ENCODE results near the gene PTPRA.
"Not testable (repeated sequence)": the region's sequence is repeated elsewhere in the genome, so short reads cannot be mapped to it uniquely, and the experiment has no call there.

The PTPRA gene, protein sequence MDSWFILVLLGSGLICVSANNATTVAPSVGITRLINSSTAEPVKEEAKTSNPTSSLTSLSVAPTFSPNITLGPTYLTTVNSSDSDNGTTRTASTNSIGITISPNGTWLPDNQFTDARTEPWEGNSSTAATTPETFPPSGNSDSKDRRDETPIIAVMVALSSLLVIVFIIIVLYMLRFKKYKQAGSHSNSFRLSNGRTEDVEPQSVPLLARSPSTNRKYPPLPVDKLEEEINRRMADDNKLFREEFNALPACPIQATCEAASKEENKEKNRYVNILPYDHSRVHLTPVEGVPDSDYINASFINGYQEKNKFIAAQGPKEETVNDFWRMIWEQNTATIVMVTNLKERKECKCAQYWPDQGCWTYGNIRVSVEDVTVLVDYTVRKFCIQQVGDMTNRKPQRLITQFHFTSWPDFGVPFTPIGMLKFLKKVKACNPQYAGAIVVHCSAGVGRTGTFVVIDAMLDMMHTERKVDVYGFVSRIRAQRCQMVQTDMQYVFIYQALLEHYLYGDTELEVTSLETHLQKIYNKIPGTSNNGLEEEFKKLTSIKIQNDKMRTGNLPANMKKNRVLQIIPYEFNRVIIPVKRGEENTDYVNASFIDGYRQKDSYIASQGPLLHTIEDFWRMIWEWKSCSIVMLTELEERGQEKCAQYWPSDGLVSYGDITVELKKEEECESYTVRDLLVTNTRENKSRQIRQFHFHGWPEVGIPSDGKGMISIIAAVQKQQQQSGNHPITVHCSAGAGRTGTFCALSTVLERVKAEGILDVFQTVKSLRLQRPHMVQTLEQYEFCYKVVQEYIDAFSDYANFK

DNA sequence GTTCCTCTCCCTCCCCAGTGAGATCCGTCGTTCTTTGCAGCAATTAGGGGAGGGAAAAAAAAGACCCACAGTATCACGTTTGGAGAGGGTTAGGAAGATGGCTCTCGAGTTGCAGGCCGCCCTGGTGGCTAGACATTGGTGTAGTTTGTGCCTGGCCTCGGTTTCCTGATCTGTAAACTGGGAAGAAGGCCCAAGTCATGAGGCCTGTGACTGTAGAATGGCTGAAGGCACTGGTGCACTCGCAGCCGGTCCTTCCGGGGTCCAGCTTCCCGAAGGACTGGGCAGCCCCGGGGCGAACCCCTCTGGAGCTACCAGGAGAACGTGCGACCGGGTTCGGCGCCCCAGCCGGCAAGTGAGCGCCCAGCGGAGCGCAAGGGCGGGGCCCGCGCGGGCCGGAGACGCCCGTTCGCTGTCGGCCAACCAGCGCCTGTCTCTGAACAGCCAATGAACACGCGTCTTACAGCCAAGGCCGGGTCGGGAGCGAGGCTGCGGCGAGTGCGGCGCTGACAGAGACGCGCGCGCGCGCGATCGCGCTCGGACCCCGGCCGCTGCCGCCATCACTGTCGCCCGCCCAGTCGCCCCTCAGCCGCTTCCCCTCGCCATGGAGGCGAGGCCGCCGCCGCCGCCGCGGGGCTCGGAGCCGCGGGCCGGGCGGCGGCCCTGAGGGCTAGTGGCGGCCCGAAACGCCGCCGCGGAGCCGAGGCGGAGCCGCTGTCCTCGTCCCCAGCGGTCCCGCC lies at the start of gene PTPRA:
TSS of gene PTPRA (plus strand) at position 472 of the 737 bp plus-strand sequence. CDS start 90,797 bp downstream, outside the sequence.
- DNase-seq (ENCODE audit: low spot score), result peak; percentile 83

DNA sequence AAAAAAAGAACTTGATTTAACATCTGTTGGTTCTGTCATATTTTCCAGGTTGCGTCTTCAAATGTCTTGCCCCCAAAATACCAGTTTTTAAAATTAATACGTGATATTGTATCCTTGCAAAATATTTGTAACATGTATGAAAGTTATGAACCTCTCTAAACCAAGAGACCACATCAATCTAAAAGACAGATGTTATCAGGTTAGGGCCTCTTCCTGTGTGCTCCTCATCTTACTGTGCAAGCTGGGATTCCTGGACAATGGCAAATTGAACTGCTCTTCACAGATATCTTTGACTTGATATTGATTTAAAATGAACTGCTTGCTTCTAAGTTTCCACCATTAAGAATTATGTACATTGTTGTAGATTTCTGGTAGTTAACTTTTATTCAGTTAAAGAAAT lies 47.5 kb upstream of the PTPRA start:
- no peak for DNase-seq (ENCODE audit: low spot score)

DNA sequence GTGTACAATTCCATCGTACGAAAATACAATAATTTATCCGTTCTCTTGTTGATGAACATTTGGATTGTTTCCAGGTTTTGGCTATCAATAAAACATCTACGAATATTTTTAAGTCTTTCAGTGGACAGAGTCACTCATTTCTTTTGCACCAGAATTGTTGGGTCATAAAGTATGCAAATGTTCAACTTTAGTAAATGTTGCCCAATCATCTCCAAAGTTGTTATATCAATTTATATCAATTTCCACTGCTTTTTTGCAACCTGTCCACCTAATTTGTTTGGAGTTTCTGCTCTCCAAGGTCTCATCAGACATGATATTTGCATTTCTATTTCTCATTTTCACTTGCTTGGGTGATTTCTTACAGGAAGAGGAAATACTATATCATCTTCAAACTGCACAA lies 46.6 kb upstream of the PTPRA start:
- DNase-seq (ENCODE audit: low spot score), result no peak

DNA sequence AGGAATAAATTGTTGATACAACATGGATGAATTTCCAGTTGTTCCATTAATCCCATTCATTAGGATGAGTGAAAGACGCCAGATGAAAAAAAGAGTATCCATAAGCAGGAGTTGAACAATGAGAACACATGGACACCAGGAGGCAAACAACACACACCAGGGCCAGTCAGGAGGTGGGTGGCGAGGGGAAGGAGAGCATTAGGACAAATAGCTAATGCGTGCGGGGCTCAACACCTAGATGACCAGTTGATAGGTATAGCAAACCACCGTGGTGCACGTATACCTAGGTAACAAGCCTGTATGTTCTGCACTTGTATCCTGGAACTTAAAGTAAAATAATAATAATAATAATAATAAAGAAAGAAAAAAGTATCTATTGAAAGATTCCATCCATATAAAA lies 43.9 kb upstream of the PTPRA start:
- no peak for DNase-seq (ENCODE audit: low spot score)

DNA sequence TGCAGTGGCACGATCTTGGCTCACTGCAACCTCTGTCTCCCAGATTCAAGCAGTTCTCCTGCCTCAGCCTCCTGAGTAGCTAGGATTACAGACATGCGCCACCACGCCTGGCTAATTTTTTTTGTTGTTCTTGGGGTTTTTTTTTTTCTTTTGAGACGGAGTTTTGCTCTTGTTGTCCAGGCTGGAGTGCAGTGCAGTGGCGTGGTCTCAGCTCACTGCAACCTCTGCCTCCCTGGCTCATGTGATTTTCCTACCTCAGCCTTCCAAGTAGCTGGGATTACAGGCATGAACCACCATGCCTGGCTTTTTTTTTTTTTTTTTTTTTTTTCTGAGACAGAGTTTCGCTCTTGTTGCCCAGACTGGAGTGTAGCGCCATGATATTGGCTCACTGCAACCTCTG lies 42.1 kb upstream of the PTPRA start:
- DNase-seq (ENCODE audit: low spot score), result not testable (repeated sequence)

DNA sequence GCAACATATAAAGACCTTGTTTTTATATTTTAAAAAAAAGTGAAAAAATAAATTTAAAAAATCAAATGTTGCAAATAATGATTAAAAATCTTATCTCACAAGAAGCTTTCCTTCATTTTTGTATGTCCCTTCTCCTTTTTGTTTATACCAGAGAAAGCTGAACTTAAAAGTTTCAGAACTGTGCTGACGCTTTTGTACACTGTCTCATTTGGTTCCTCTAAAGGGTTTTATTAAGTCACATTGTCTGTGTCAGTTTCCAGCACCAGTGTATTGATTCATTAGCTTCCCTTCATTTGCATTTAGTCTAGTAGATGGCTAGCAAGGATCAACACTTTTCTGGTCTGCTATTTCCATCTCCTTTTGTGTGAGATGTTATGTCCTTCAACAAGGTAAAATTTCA lies 39.5 kb upstream of the PTPRA start:
- no peak for DNase-seq (ENCODE audit: low spot score)

DNA sequence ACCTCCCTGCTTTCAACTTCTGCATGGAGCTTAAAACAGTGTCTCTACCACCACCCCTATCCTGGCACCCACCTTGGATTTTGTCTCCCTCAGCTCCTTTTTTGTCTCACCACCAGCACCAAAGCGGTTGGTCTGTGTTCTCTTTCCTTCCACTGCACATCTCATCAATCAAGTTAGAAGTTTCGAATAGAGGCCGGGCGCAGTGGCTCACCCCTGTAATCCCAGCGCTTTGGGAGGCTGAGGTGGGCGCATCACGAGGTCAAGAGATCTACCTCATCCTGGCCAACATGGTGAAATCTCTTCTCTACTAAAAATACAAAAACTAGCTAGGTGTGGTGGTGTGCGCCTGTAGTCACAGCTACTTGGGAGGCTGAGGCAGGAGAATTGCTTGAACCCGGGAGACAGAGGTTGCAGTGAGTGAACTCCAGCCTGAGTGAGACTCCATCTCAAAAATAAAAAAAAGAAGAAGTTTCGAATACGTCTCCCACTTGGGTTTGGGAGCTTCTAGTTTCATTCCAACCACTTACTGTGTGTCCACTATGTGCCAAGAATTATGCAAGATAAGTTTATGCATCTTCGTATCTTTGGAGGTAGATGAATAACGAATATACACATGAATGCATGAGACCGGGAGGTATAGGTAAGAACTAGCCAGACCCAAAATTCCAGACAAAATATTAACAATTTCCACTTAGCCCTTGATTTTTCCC lies 38.7 kb upstream of the PTPRA start:
- no peak for DNase-seq (ENCODE audit: low spot score)

DNA sequence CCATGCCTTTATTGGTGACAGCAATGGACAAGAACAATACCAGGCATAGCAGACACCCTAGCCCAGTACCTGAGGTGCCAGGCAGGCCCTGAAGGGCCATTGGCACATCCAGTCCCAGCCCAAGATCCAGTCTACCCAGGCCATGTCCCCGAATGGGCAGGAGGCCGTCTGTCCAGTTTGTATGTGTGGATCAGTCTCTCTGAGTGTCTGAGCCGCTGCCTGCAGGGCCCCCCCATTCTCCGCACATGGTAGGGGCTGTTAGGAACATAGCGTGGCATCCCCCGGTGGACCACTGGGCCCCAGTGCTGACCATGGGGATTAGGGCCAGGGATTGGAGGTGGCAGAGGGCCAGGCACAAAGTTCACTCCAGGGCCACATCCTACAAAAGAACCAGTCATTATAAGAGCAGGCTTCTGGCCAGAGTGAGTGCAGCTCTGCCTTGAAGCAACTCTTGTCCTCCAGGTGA lies 37.9 kb upstream of the PTPRA start:
- DNase-seq (ENCODE audit: low spot score), result no peak

DNA sequence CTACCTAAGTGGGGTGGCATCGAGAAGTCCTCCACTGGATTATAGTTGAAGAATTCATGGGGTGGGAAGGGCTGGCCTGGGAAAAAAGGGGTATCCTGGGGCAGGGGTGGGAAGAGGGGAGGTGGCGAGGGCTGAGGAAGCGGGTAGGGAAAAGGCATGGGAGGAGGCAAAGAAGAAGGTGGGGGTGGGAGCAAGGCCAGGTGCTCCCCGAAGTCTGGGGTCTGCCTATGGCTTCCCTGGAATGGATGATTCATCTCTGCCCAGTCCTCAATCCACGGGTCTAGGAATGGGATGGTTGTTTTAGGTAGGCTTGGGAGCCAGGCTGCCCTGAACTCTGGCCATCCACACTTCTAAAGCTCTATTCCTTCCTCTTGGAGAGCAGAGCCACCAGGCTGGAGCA lies 37.2 kb upstream of the PTPRA start:
- no peak for DNase-seq (ENCODE audit: low spot score)

DNA sequence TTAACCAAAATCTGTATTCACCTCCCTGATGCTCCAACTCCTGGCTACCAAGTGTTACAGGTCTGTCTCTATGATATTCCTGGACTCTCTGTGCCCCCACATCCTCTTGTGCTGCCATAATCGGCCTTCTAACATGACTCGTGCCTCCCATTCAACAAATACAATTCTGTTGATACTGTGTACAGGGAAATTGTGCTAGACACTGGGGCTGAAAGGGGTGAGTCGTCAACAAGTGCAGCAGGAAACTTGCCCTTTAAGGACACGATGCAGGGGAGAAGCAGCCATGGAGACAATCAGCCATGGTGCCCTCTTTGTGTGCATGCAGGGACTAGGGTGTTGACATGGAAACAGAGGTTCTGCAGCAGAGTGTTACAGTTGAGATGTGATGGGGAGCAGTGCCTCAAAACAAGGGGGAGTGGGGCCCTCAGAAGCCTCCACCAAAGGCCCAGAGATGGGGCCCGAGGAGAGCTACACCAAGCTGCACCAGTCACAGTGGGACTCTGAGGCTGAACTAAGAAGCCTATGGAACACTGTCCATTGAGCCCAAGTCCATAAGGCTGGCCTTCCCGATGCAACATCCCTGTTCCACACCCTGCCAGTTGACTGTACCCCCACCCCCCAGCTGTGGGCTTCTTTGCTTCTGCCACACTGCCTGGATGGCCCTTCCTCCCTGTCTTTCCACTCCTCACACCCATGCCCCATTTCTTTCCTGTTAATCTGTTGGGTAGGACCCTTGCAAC lies 35.9 kb upstream of the PTPRA start:
- peak; percentile 69 for DNase-seq (ENCODE audit: low spot score)

DNA sequence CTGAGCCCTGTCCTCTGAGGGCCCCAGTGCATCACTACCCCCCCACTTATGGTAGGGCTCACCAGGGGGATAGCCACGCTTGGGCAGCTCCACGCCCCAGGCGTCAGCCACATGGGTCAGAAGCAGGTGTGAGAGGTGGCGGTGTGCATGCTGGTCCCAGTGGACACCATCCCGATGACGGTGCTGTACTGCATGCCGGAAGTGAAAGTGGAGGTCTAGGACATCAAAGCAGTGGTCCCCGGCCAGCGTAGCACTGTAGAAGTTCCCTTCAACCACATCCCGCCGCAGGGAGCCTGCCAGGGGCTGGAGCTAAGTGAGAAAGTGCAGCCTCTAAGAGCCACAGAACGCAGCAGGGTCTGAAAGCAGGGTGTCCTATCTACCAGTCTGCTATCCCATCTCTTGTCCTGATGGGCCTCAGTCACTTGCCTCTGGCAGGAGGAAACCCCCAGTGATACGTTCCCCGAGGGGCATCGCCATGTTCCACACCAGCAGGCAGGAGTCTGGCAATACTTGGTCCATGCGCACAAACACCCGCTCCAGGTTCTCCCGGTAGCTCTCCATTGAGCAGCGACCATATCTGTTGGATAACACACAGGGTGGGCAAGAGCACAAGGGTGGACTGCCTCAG lies 35.0 kb upstream of the PTPRA start:
- no peak for DNase-seq (ENCODE audit: low spot score)

DNA sequence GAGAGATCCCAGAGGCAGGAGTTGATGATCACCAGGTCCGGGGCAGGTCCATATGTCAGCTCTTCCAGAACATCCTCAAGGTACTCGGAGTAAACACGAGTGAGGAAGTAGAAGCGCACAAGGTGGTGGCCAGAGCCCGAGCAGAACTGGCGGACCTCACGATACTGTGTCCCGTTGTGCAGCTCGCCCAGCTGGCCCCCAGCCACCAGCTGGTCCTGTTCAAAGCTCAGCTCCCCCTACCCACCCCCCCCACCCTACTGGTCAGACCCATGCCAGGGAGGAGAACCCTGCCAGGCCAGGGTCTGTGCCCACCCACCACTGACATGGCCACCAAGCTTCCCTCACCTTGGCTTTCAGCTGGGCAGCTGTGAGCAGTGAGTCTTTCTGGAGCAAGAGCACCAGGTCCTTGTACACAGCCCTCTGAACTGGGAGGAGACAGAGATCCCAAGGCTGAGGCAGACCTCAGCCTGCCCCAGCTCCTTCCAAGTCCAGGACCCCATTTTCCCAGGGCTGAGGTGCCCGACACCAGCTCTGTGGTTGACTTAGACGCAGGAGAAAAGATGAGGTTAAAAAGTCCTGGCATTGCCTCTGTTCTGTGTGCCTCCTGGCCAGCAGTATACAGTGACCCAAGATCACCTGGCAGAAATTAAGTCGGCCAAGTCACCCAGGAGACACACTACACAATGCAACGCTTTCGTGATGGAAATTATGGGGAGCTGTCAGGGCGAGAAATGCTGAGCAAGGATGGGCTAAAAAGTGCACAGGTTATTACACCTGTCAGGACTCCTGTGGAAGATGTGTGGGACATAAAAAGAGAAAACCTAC lies 34.2 kb upstream of the PTPRA start:
- DNase-seq (ENCODE audit: low spot score), result no peak

DNA sequence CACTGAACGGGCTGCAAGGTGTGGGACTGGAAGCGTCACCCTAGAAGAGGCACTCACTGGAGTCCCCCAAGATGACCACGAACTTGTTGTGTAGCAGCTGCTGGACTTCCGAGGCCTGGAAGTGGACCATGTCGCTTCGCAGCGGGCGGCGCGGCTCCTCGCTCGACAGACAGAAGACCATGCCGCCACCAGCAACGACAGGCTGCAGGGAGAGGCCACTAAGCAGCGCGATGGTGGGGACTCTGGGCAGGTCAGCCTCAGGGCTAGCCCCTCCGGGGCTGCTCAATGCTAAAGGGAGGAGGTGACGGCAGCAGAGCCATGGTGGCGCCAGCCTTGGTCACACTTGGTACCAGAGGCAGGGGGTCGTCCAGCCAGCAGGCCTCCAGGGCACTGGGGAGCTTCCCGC lies 33.5 kb upstream of the PTPRA start:
- DNase-seq (ENCODE audit: low spot score), result no peak

DNA sequence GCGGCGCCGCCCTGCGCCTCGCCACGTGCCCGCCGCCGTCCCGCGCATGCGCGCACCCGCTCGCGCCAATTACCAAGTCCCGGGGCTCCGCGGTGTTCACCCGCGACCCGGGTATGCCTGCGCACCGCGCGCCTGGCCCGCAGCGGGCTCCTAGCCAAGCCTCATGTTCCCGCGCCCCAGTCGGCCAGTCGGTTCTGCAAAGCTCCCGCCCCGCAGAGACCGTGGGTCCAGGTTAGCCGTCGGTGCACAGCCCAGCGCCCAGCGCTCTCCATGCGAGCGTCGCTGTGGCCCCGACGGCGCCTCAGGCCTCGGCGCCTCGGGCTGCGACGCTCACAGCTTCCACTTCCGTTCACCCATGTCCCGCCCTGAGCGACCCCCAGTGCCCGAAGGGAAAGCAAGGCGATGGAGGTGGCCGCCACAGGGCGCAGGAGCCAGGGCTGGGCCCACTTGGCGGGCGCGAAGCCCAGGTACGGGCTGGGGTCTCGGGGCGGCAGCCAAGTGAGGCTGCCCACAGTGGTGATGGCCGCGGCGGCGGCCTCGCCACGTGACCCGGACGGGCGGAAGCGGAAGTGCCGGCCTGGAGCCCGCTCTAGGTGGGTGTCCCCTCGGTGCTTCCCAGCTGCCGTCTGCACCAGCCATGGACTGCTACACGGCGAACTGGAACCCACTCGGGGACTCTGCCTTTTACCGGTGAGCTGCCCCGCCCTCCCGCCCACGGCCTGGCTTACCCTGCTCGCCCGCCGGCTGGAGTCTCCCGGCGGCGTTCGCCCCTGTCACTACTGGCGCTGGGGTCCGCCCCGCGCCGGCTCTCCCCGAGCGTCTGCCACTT lies 32.9 kb upstream of the PTPRA start, which contains the start of the genes PCED1A and VPS16:
TSS of gene PCED1A (minus strand) at position 518 of the 829 bp plus-strand sequence. CDS start 743 bp downstream, outside the sequence.
TSS of gene VPS16 (plus strand) at position 608 of the 829 bp plus-strand sequence. CDS start at position 638, 30 bp downstream.
- peak; percentile 76 for DNase-seq (ENCODE audit: low spot score)

DNA sequence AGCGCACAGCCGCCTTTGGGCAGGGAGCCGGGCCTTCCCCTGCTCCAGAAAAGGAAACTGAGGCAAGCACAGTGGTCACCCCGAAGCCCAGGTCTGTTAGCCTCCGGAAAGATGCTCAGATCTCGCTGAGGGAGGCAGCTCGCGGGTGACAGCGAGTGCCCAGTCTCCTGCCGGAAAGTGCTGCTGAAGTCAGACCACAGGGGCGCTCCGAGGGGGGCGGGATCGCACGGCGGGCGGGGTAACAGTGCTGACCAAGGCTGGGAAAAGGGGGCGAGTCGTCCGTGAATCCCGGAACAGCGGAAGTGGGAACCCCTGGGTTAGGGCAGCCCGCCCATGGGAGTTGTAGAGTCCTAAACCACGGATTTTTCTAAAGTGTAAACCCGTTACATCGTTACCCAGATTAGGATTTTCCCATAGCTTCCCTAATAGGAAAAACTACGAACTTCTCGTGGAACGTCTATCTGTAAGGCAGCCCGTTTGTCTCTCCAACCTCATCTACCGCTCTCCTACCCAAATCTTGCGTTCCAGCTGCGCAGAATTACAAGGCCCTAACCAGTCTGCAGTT lies 32.2 kb upstream of the PTPRA start:
- DNase-seq (ENCODE audit: low spot score), result peak; percentile 38

DNA sequence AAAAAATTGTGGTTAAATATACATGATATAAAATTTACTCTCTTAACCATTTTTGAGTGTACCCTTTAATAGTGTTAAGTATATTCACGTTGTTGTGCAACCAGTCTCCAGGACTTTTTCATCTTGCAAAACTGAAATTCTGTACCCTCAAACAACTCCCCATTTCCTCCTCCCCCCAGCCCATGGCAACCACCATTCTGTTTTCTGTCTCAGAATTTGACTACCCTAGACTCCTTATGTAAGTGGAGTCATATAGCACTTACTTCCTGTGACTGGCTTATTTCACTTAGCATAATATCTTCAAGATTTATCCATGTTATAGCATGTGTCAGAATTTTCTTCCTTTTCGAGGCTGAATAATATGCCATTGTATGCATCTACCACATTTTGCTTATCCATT lies 27.7 kb upstream of the PTPRA start:
- no peak for DNase-seq (ENCODE audit: low spot score)

DNA sequence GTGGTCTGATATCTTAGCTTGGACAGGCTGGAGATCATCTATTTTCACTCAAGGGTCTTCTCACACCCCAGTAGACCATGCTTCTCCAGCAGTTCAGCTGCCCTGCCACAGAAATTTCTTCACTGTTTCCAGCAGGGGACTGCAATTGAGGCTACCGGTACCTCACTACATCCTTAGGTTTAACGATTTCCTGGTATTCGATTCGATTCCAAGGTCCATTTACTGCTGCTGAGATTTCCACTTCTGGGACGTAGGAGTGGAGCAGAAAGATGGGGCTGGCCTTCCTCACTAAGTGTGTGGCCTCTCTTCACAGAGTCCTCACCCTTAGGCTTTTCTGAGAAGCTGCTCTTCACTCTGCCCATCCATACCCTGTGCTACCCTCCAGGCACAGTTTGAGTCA lies 26.6 kb upstream of the PTPRA start:
- no peak for DNase-seq (ENCODE audit: low spot score)

DNA sequence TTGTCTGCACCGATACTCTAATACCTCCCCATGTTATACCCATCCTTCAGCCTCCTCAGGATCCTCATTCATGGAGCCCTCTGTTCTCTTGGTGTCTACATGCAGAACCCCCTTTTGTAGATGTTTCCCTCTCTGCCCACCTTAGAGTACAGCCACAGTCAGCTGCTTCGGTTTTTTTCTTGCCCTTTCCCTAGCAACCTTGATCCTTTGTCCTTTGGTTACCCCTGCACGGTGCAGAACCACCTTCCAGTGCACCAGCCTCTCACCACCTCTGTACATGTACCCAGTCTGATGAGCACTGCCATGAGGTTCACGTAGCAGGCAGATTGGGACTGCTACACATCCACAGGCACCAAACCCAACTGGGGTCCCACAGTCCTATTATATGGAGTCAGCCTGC lies 25.5 kb upstream of the PTPRA start:
- no peak for DNase-seq (ENCODE audit: low spot score)

Measured in kidney capillary endothelial cell (primary cell).